ENCODE results near the gene TMX1. TPM values are rescaled to one million over a fixed set of nuclear protein-coding genes. Genes with fewer than 3 reads are reported as not detected.

TMX1 gene, protein sequence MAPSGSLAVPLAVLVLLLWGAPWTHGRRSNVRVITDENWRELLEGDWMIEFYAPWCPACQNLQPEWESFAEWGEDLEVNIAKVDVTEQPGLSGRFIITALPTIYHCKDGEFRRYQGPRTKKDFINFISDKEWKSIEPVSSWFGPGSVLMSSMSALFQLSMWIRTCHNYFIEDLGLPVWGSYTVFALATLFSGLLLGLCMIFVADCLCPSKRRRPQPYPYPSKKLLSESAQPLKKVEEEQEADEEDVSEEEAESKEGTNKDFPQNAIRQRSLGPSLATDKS
- 55.8 TPM for polyA plus RNA-seq (2013)

DNA sequence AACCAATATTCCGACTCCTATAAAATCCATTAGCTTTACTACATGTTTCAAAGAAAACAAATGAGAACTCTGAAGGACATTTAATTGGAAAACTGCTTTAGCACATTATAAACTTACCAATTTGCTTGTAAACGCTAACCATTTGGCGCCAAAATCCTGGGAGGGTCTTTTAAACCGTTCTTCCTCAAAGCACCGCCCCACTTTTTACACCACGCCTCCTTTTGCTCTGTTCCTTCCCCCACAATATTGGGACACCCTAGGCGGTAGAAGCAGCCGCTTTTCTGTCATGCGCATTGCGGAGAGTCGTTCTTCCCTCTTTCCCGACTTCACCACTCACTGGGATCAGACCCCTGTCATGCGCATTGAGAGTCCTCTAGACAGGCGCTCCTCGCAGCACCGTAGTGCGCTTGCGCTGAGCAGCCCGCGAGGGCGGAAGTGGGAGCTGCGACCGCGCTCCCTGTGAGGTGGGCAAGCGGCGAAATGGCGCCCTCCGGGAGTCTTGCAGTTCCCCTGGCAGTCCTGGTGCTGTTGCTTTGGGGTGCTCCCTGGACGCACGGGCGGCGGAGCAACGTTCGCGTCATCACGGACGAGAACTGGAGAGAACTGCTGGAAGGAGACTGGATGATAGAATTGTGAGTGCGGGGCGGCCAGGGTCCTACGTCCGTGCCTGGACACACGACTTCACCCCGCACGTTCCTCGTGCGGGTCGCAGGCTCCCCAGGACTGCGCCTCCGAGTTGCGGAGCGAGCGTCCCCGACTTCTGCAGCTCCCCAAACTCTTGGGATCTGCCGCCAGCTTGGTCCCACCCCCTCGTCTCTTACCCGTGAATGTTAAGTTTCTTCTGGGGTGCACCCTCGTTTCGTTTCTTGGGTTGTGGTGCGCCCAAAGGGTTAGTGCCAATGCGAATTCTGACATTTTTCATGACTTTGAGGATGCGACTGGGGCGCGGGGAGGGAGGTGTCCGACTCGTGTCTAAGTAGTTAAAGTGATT lies at the start of gene TMX1:
Gene TMX1 (plus strand): TSS at position 435 of the 991 bp plus-strand sequence. CDS start 46 bp downstream, at position 481.
- H3K4me1 ChIP-seq (ENCODE audit: control extremely low read depth in 1 of 4, control insufficient read depth in 4 of 4, insufficient read depth in 4 of 4, low read length in 3 of 4) = peaks cover 14 to 36% (median 23%) of the 10 kb centered on the region in 4 experiments
- POLR2A ChIA-PET = interaction anchor here (0.7 kb wide), 2 partner anchors 412 to 450 kb away, joined by 3 read pairs; no protein-coding TSS in a partner anchor
- CTCF ChIA-PET = no interaction called here
- H3K9me3 ChIP-seq (ENCODE audit: control extremely low read depth in 1 of 5, control insufficient read depth in 4 of 5, insufficient read depth in 2 of 5, low read depth in 1 of 5, low read length in 4 of 5) = no peaks in the 10 kb centered on the region
- H3K27ac ChIP-seq (ENCODE audit: insufficient read depth in 1 of 2, low read depth in 1 of 2, low read length in 2 of 2, poor library complexity in 1 of 2, severe bottlenecking in 2 of 2) = peak within 1 kb of the TSS; percentile 51 to 87
- DNase-seq = peak; percentile 97
- peak within 1 kb of the TSS; percentile 92 to 100 (median 99) for H3K4me3 ChIP-seq (ENCODE audit: control insufficient read depth in 1 of 7, extremely low read depth in 1 of 7, insufficient read depth in 4 of 7, low read depth in 2 of 7, low read length in 6 of 7)
- H3K36me3 ChIP-seq (ENCODE audit: control insufficient read depth in 4 of 4, insufficient read depth in 4 of 4, low read length in 3 of 4) = peaks cover 0 to 12% (median 2%) of the 10 kb centered on the region in 4 experiments
- 2% methylated on average over 54 of the region's 65 CpGs for WGBS (ENCODE audit: insufficient coverage)
- H3K27me3 ChIP-seq (replicated peaks in 2 of 5; ENCODE audit: control insufficient read depth in 4 of 5, insufficient read depth in 5 of 5, low read length in 4 of 5) = no peaks in the 10 kb centered on the region

DNA sequence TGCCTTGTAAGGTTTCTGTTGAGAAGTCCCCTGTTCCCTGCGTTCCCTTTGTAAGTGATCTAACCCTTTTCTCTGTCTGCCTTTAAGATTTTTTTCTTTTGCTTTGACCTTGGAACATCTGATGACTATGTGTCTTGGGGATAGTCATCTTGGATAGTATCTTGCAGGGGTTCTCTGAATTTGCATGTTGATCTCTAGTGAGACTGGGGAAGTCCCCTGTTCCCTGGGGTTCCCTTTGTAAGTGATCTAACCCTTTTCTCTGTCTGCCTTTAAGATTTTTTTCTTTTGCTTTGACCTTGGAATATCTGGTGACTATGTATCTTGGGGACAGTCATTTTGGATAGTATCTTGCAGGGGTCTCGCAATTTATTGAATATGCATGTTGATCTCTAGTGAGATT lies 38.2 kb upstream of the TMX1 start:
- no peak for DNase-seq
- ChIA-PET CTCF (no interaction called here), POLR2A (no interaction called here)
- Histone ChIP-seq H3K4me1 (ENCODE audit: control extremely low read depth in 1 of 4, control insufficient read depth in 4 of 4, insufficient read depth in 4 of 4, low read length in 3 of 4) (peaks cover 0 to 4% (median 0%) of the 10 kb centered on the region in 4 experiments), H3K9me3 (ENCODE audit: control extremely low read depth in 1 of 5, control insufficient read depth in 4 of 5, insufficient read depth in 2 of 5, low read depth in 1 of 5, low read length in 4 of 5) (no peaks in the 10 kb centered on the region), H3K27ac (ENCODE audit: insufficient read depth in 1 of 2, low read depth in 1 of 2, low read length in 2 of 2, poor library complexity in 1 of 2, severe bottlenecking in 2 of 2) (no peak overlapping the region), H3K27me3 (replicated peaks in 2 of 5; ENCODE audit: control insufficient read depth in 4 of 5, insufficient read depth in 5 of 5, low read length in 4 of 5) (no peaks in the 10 kb centered on the region), H3K36me3 (ENCODE audit: control insufficient read depth in 4 of 4, insufficient read depth in 4 of 4, low read length in 3 of 4) (no peaks in the 10 kb centered on the region), H3K4me3 (ENCODE audit: control insufficient read depth in 1 of 7, extremely low read depth in 1 of 7, insufficient read depth in 4 of 7, low read depth in 2 of 7, low read length in 6 of 7) (no peak overlapping the region)
- 100% methylated on average over 1 of the region's 2 CpGs for WGBS (ENCODE audit: insufficient coverage)

DNA sequence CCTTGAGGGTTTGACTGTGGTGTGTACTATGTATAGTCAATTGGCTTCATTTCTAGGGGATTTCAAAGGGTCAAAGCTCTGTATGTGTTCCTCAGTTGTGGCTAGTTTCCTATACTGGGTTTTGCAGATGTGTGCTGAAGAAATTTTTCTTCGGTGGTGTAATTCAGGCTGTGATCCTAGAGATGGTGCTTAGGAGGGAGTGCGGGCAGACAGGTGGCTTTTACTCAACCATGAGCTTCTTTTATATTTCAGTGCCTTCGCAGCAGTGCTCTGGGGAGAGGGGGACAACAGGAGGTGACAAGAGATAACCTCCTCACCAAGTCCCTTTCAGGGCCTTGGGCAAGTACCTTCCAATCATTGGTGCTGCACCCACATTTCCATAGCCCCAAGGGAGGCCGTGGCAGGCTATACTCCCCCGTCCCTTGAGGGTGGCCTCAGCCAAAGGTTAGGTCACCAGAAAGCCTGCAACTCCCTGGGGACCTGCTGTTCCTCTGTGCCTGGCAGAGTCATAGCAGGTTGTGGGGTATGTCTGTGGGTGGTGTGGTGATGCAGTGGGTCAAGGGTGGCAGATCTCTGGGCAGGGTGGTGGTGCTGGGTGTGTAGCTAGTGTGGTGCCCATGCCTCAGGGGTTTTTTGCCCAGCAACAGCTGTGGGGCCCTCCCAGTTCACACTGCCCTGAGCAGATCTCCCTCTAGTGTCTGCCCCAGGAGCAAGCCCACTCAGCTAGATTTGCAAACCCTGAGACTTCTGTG lies 37.0 kb upstream of the TMX1 start:
- H3K4me1 ChIP-seq (ENCODE audit: control extremely low read depth in 1 of 4, control insufficient read depth in 4 of 4, insufficient read depth in 4 of 4, low read length in 3 of 4) = peaks cover 0 to 4% (median 0%) of the 10 kb centered on the region in 4 experiments
- 78% methylated on average over 4 of the region's 5 CpGs for WGBS (ENCODE audit: insufficient coverage)
- H3K4me3 ChIP-seq (ENCODE audit: control insufficient read depth in 1 of 7, extremely low read depth in 1 of 7, insufficient read depth in 4 of 7, low read depth in 2 of 7, low read length in 6 of 7) = no peak overlapping the region
- H3K9me3 ChIP-seq (ENCODE audit: control extremely low read depth in 1 of 5, control insufficient read depth in 4 of 5, insufficient read depth in 2 of 5, low read depth in 1 of 5, low read length in 4 of 5) = no peaks in the 10 kb centered on the region
- no peak overlapping the region for H3K27ac ChIP-seq (ENCODE audit: insufficient read depth in 1 of 2, low read depth in 1 of 2, low read length in 2 of 2, poor library complexity in 1 of 2, severe bottlenecking in 2 of 2)
- no peak for DNase-seq
- no peaks in the 10 kb centered on the region for H3K27me3 ChIP-seq (replicated peaks in 2 of 5; ENCODE audit: control insufficient read depth in 4 of 5, insufficient read depth in 5 of 5, low read length in 4 of 5)
- POLR2A ChIA-PET = no interaction called here
- H3K36me3 ChIP-seq (ENCODE audit: control insufficient read depth in 4 of 4, insufficient read depth in 4 of 4, low read length in 3 of 4) = no peaks in the 10 kb centered on the region
- CTCF ChIA-PET = interaction anchor here (0.5 kb wide), 1 partner anchor 1064 kb away, joined by 3 read pairs; no protein-coding TSS in a partner anchor

DNA sequence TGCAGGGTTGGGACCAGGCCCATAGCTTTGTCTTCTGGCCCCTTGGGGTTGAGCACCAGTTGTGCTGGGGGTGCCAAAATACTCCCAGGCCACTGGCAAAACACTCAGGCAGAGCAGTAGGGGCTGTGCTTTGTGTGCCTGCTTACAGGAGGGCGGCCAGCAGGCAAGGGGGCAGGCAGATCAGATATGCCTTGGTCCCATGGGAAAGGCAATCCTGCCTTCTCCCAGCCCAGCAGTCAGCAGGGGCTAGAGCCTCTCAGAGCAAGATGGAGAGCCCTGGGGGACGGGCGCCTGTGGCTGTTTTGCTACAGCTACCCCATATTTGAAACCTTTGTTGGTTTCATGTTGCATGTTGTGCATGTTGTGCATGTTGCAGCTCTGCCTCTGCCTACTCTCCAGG lies 36.2 kb upstream of the TMX1 start:
- no peaks in the 10 kb centered on the region for H3K9me3 ChIP-seq (ENCODE audit: control extremely low read depth in 1 of 5, control insufficient read depth in 4 of 5, insufficient read depth in 2 of 5, low read depth in 1 of 5, low read length in 4 of 5)
- POLR2A ChIA-PET = no interaction called here
- no peaks in the 10 kb centered on the region for H3K27me3 ChIP-seq (replicated peaks in 2 of 5; ENCODE audit: control insufficient read depth in 4 of 5, insufficient read depth in 5 of 5, low read length in 4 of 5)
- peaks cover 0 to 4% (median 0%) of the 10 kb centered on the region in 4 experiments for H3K4me1 ChIP-seq (ENCODE audit: control extremely low read depth in 1 of 4, control insufficient read depth in 4 of 4, insufficient read depth in 4 of 4, low read length in 3 of 4)
- 93% methylated on average over 3 of the region's 3 CpGs for WGBS (ENCODE audit: insufficient coverage)
- no peaks in the 10 kb centered on the region for H3K36me3 ChIP-seq (ENCODE audit: control insufficient read depth in 4 of 4, insufficient read depth in 4 of 4, low read length in 3 of 4)
- no peak for DNase-seq
- H3K4me3 ChIP-seq (ENCODE audit: control insufficient read depth in 1 of 7, extremely low read depth in 1 of 7, insufficient read depth in 4 of 7, low read depth in 2 of 7, low read length in 6 of 7) = no peak overlapping the region
- no peak overlapping the region for H3K27ac ChIP-seq (ENCODE audit: insufficient read depth in 1 of 2, low read depth in 1 of 2, low read length in 2 of 2, poor library complexity in 1 of 2, severe bottlenecking in 2 of 2)
- CTCF ChIA-PET = no interaction called here

GRCh38 chr14:51205486-51205885 lies 34.6 kb upstream of the TMX1 start:
- CTCF ChIA-PET = no interaction called here
- DNase-seq = peak in 2 of 3 donors; percentile 22 to 46

DNA sequence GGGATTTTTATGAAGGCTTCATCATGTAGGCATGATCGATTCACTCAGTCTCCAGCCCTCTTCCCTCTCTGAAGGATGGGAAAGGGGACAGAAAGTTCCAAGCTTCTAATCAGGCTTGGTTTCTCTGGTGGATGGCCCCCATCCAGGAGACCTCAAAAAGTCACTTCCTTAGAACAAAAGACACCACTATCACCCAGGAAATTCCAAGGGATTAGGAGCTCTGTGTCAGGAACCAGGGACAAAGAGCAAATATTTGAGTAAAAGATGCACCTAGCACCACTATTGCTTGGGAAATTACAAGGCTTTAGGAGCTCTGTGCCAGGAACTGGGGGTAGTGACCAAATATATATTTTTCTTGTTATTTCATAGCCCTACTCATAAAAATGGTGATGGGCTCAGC lies 33.6 kb upstream of the TMX1 start:
- Histone ChIP-seq H3K4me3 (ENCODE audit: control insufficient read depth in 1 of 7, extremely low read depth in 1 of 7, insufficient read depth in 4 of 7, low read depth in 2 of 7, low read length in 6 of 7) (no peak overlapping the region), H3K4me1 (ENCODE audit: control extremely low read depth in 1 of 4, control insufficient read depth in 4 of 4, insufficient read depth in 4 of 4, low read length in 3 of 4) (peaks cover 0 to 4% (median 0%) of the 10 kb centered on the region in 4 experiments), H3K27ac (ENCODE audit: insufficient read depth in 1 of 2, low read depth in 1 of 2, low read length in 2 of 2, poor library complexity in 1 of 2, severe bottlenecking in 2 of 2) (no peak overlapping the region), H3K9me3 (ENCODE audit: control extremely low read depth in 1 of 5, control insufficient read depth in 4 of 5, insufficient read depth in 2 of 5, low read depth in 1 of 5, low read length in 4 of 5) (no peaks in the 10 kb centered on the region), H3K36me3 (ENCODE audit: control insufficient read depth in 4 of 4, insufficient read depth in 4 of 4, low read length in 3 of 4) (no peaks in the 10 kb centered on the region), H3K27me3 (replicated peaks in 2 of 5; ENCODE audit: control insufficient read depth in 4 of 5, insufficient read depth in 5 of 5, low read length in 4 of 5) (no peaks in the 10 kb centered on the region)
- 100% methylated on average over 1 of the region's 1 CpG for WGBS (ENCODE audit: insufficient coverage)
- ChIA-PET POLR2A (interaction anchor here (0.6 kb wide), 1 partner anchor 561 kb away, joined by 3 read pairs; no protein-coding TSS in a partner anchor), CTCF (no interaction called here)
- DNase-seq = no peak

More at GRCh38 chr14:51205486-51205885, 34.6 kb upstream of the TMX1 start:
- Histone ChIP-seq H3K4me3 (ENCODE audit: control insufficient read depth in 1 of 7, extremely low read depth in 1 of 7, insufficient read depth in 4 of 7, low read depth in 2 of 7, low read length in 6 of 7) (no peak overlapping the region), H3K36me3 (ENCODE audit: control insufficient read depth in 4 of 4, insufficient read depth in 4 of 4, low read length in 3 of 4) (no peaks in the 10 kb centered on the region), H3K27ac (ENCODE audit: insufficient read depth in 1 of 2, low read depth in 1 of 2, low read length in 2 of 2, poor library complexity in 1 of 2, severe bottlenecking in 2 of 2) (no peak overlapping the region), H3K4me1 (ENCODE audit: control extremely low read depth in 1 of 4, control insufficient read depth in 4 of 4, insufficient read depth in 4 of 4, low read length in 3 of 4) (peaks cover 0 to 4% (median 0%) of the 10 kb centered on the region in 4 experiments), H3K27me3 (replicated peaks in 2 of 5; ENCODE audit: control insufficient read depth in 4 of 5, insufficient read depth in 5 of 5, low read length in 4 of 5) (no peaks in the 10 kb centered on the region), H3K9me3 (ENCODE audit: control extremely low read depth in 1 of 5, control insufficient read depth in 4 of 5, insufficient read depth in 2 of 5, low read depth in 1 of 5, low read length in 4 of 5) (no peaks in the 10 kb centered on the region)
- 90% methylated on average over 3 of the region's 6 CpGs for WGBS (ENCODE audit: insufficient coverage)
- POLR2A ChIA-PET = no interaction called here

Data from common myeloid progenitor, CD34-positive (primary cell).